HG03280 (cell line): ENCODE data around the gene CNPY1.
"Not testable (repeated sequence)": the region's sequence is repeated elsewhere in the genome, so short reads cannot be mapped to it uniquely, and the experiment has no call there.

ENCODE experiments used
- ATAC-seq: cut with Tn5 transposase; IDR thresholded peaks from one replicate; pipeline ENCODE4 v1.9.1; 2021; ENCODE audit warnings: mild to moderate bottlenecking, moderate library complexity; ENCODE audit not compliant: unreplicated experiment

CNPY1 gene

GRCh38 chr7:155534691-155535090 is 11.7 kb downstream of the CNPY1 start:
- ATAC-seq = no peak

GRCh38 chr7:155533827-155534690 is 12.3 kb downstream of the CNPY1 start:
- no peak for ATAC-seq

DNA sequence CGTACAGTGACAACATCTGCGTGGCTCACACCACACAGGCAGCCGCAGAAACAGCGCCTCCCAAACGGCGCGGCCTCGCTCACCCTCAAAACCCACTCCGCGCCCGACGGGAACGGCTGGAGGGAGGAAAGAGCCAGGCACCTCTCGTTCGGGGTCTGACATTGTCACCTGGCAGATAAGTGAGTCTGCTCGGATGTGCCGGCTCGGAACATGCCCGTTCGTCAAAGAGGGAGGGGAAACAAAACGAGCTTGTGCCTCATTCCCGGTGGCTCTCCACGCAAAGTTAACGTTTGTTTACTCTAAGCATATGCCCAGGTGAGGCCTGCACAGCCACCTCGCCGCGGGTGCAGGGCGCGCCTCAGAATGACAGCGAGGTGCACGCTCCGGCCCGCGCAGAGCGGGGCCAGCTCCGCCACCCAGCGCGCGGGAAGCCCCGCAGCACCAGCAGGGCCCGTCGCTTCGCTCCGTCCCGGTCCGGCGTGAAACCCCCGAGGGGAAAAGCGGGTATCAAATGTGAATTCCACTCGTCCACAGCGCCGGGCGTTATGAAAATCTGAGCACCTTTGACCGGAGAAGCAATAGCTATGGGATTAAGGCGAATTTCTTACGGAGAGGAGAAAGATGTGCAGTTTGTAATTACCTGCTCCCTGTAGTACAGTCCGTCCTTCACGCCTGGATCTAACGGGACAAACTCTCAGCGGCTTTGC is 13.1 kb downstream of the CNPY1 start:
- ATAC-seq = no peak

DNA sequence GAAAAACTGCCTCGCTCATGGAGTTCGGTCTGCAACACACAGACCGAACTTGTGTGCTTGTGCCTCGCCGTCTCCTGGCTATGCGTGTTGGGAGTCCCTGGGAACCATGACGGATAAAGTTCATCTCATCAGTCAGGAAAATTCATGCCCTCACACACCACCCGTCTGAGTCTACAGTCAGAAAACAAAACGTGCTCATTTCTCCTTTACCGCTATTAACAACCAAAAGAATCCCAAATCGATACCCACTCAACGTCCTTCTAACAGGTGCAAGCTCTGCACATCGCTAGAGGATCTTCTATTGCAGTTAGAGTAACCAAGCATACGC is 13.6 kb downstream of the CNPY1 start:
- ATAC-seq = no peak

DNA sequence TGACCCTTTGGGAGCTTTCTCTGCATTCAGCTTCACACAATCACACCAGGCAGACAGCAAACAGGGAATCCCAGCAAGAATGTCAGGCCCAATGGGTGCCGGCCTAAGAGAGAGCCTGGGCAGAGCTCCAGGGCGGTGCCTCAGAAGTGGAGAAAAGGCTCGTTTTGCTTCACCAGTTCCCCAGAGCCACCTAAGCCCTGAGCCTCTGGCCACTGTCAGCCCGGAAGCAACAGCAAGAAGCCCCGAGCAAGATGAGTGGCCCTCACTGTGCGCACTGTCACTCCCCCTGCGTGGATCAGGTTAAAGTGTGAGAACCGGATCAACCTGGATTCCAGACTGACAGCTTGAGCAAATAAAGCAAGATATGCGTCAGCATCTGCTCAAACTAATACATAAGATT is 14.7 kb downstream of the CNPY1 start:
- ATAC-seq = no peak

DNA sequence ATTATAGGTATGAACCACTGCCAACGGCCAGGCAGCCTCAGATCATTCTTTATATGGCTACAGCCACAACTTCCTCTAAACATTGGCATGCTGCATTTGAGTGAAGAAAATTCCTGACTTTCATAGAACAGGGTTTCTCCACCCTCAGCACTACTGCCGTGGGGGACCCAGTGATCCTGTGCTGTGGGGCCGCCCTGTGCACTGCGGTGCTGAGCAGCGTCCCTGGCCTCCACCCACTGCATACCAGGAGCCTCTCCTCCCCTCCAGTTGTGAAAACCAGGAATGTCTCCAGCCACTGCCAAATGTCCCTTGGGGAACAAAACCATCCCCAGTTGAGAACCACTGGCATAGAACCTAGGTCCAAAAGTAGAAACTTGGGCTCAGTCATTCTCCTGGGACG is 15.8 kb downstream of the CNPY1 start:
- no peak for ATAC-seq

DNA sequence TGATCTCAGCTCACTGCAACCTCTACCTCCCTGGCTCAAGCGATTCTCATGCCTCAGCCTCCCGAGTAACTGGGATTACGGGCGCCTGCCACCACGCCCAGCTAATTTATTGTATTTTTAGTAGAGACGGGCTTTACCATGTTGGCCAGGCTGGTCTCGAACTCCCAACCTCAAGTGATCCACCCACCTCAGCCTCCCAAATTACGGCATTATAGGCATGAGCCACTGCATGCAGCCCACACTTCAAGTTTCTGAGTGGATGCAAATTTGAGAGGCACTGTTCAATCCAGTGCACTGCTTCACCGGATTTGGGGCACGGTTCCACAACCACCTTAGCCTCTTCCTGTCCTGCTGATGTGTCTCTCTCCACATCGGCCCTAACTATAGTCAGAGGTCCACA is 16.5 kb downstream of the CNPY1 start:
- no peak for ATAC-seq

- ATAC-seq = no peak
Measured at GRCh38 chr7:155529346-155529745, 17.0 kb downstream of the CNPY1 start.

- ATAC-seq = no peak
Measured at GRCh38 chr7:155527664-155528063, 18.7 kb downstream of the CNPY1 start.

DNA sequence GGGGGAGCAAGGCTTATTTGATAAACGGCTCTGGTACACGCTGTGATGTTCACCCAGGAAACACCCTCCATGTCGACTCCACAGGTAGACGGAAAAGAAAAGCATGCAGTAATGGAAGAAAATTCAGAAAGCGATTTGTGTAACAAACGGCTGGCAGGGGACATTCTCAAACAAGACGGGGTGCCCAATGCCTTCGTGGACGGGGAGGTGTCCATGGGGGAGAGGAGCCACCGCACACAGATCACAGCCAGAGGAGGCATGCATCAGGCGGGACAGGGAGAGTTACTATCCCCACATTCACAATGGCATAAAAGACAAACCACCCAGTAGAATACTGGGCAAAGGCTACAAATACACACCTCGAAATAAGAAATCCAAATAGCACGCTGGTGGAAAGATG is 20.1 kb downstream of the CNPY1 start:
- no peak for ATAC-seq

GRCh38 chr7:155524018-155524556 is 22.3 kb downstream of the CNPY1 start:
- no peak for ATAC-seq

DNA sequence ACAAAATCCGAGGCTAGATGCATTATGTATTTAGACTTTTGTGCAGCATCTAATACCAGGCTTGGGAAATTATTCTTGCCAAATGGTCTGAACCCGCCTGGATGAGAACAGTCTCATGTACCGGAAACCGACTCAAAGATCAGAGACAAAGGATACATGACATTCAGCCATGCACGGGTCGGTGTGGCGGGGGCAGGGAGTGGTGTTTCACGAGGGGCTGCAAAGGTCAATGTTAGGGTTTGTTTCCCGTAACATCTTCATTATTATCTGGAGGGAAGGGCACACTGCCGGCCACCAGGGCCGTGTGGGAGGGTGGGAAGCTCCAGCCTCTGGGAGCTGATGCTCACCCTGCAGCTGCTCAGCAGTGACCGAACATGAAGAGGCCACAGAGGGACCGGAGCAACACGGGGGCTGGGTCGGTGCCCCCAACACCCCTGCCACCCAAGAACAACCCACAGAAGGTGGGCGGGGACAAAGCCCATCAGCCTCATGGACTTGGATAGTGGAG is 23.1 kb downstream of the CNPY1 start:
- ATAC-seq = no peak

GRCh38 chr7:155521743-155522398 is 24.5 kb downstream of the CNPY1 start:
- ATAC-seq = no peak

DNA sequence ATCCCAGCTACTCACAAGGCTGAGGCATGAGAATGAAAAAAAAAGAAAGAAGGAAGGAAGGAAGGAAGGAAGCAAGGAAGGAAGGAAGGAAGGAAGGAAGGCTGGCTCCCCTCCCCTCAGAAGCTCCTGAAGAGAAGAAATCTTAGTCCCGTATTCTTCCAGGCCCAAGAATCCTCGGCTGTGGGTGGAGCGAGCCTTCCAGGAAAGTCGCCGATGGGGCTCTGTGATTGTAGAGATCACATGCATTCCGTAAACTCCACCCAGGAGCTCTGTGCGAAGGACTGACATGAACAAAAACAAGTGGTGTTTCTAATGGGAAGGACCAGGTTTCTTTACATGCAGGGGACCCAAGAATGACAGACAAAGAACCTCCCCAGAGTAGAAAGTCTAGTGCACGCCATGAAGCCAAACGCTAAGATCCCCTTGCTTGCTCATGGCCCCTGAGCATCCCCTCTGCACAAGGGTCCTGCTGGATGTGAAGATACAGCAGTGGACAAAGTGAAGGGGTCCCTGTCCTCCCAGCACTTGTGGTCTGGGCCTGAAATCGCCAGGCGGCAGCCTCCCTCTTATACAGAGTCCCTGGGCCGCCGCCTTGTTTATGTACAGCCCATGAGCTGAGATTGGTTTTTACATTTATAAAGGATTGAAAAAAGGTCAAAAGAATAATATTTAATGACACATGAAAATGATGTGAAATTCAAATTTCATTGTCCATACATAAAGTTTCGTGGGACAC is 25.2 kb downstream of the CNPY1 start:
- no peak for ATAC-seq

DNA sequence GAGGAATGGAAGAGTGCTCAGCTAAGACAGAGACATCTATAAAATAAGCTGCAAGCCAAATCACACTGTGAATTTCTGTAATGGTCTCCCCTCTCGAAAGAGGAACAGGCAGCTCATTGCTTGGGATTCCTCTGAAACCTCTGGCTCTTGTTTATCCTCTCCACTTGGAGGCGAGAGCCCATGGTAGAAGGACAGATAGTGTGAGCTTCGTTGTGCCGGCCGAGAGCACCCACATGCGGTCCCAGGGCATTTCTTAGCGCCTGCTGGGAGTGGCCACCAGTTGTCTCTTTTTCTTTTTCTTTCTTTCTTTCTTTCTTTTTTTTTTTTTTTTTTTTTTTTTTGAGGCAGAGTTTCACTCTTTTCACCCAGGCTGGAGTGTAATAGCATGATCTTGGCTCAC is 26.2 kb downstream of the CNPY1 start:
- ATAC-seq = no peak

- ATAC-seq = not testable (repeated sequence)
Measured at GRCh38 chr7:155519358-155519757, 27.0 kb downstream of the CNPY1 start.

- ATAC-seq = no peak
Measured at GRCh38 chr7:155518633-155519032, 27.7 kb downstream of the CNPY1 start.

GRCh38 chr7:155517969-155518368 is 28.4 kb downstream of the CNPY1 start:
- no peak for ATAC-seq

GRCh38 chr7:155517452-155517851 is 28.9 kb downstream of the CNPY1 start:
- no peak for ATAC-seq

DNA sequence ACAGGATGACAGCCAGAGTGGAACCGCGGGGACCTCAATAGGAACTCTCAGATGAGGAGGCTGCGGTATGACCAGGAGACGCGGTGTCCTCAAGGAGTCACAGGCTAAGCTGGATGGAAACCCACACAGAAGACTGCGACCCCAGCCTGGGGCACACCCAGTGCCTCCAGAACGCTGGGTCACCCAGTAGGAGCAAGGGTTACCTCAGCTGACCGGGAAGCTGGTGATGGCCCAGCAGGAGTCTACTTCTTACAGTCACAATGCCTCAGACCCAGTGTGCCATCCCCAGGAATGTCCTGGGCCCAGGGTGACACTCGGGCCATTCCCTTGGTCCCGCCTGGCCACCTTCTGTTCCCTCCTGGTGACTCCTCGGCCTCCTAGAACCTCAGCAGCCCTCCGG is 29.9 kb downstream of the CNPY1 start:
- ATAC-seq = no peak

DNA sequence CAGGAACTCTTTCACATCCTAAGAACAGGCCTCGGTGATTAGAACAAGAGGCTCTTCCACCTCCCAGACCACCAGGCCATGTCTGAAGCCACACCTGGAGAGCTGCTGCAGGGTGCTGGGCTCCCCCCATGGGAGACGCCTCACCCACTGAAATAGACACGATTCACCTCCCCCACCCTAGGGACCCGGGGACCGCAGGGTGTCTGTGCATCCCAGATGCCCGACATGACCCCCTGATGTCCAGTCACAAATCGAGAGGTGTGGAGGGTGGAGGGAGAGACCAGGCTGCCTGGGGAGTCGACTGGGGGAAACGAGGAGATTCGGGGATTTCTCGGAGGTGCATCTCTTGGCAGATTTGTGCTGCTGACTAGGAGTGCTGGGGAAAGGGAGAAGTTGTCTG is 31.0 kb downstream of the CNPY1 start:
- ATAC-seq = no peak
